H9 (cell line): ENCODE measurements around the gene PAQR7. TPM values are rescaled to one million over a fixed set of nuclear protein-coding genes. Genes with fewer than 3 reads are reported as not detected.
A peak's percentile ranks its signal among the peaks of the same experiment; 100 is the strongest.

Source experiments
- DNase-seq: peaks from one replicate; pipeline ENCODE4 v3.0.0-alpha.2; 2017
- H2AFZ ChIP-seq: one replicate; pipeline ENCODE4 v1.6.1; 2013; ENCODE audit warnings: mild to moderate bottlenecking, low read length, control low read depth, moderate library complexity
- H2AK5ac ChIP-seq: 2 replicates; pipeline ENCODE4 v1.6.1; 2013; ENCODE audit warnings: low read length, control low read depth, mixed read lengths; ENCODE audit not compliant: insufficient read length
- H2BK120ac ChIP-seq: one replicate; pipeline ENCODE4 v1.6.1; 2013; ENCODE audit warnings: low read depth, mild to moderate bottlenecking, low read length, control low read depth, inconsistent platforms; ENCODE audit not compliant: poor library complexity, severe bottlenecking
- H2BK12ac ChIP-seq: 2 replicates; pipeline ENCODE4 v1.6.1; 2013; ENCODE audit warnings: low read length, control low read depth, mixed read lengths, low read depth; ENCODE audit not compliant: insufficient read length
- H2BK15ac ChIP-seq: 2 replicates; pipeline ENCODE4 v1.6.1; 2013; ENCODE audit warnings: low read depth, low read length, control low read depth
- H2BK20ac ChIP-seq: one replicate; pipeline ENCODE4 v1.6.1; 2013; ENCODE audit warnings: low read depth, mild to moderate bottlenecking, low read length, control low read depth, inconsistent platforms; ENCODE audit not compliant: poor library complexity, severe bottlenecking
- H2BK5ac ChIP-seq: 2 replicates; pipeline ENCODE4 v1.6.1; 2013; ENCODE audit warnings: low read length, control low read depth, mixed read lengths; ENCODE audit not compliant: insufficient read length
- H3K14ac ChIP-seq: 2 replicates; pipeline ENCODE4 v1.6.1; 2013; ENCODE audit warnings: low read length, control low read depth; ENCODE audit not compliant: insufficient read depth
- H3K18ac ChIP-seq: 2 replicates; pipeline ENCODE4 v1.6.1; 2013; ENCODE audit warnings: low read depth, mild to moderate bottlenecking, mixed read lengths, low read length, control low read depth; ENCODE audit not compliant: insufficient read length
- H3K23ac ChIP-seq: 2 replicates; pipeline ENCODE4 v1.6.1; 2013; ENCODE audit warnings: low read length, control low read depth, mixed read lengths, low read depth; ENCODE audit not compliant: insufficient read length
- H3K23me2 ChIP-seq: 2 replicates; pipeline ENCODE4 v1.6.1; 2013; ENCODE audit warnings: low read depth, mild to moderate bottlenecking, mixed read lengths, low read length, control low read depth; ENCODE audit not compliant: insufficient read length, poor library complexity, severe bottlenecking
- H3K27ac ChIP-seq: 2 replicates; pipeline ENCODE4 v1.5.1; 2013; ENCODE audit warnings: low read length, control low read depth, mixed read lengths, low read depth; ENCODE audit not compliant: insufficient read length
- H3K27me3 ChIP-seq: 2 replicates; pipeline ENCODE4 v1.6.1; 2013; ENCODE audit warnings: low read length, control low read depth, inconsistent platforms; ENCODE audit not compliant: insufficient read depth
- H3K4ac ChIP-seq: 2 replicates; pipeline ENCODE4 v1.6.1; 2013; ENCODE audit warnings: low read depth, mild to moderate bottlenecking, control low read depth, inconsistent platforms, low read length, moderate library complexity
- H3K4me1 ChIP-seq: 2 replicates; pipeline ENCODE4 v1.6.1; 2013; ENCODE audit warnings: low read length, control low read depth, inconsistent platforms; ENCODE audit not compliant: insufficient read depth
- H3K4me2 ChIP-seq: 2 replicates; pipeline ENCODE4 v1.6.1; 2013; ENCODE audit warnings: low read length, control low read depth, mixed read lengths; ENCODE audit not compliant: insufficient read length, insufficient read depth
- H3K56ac ChIP-seq: 2 replicates; pipeline ENCODE4 v1.6.1; 2013; ENCODE audit warnings: low read depth, mild to moderate bottlenecking, mixed read lengths, low read length, control low read depth; ENCODE audit not compliant: insufficient read length
- H3K79me1 ChIP-seq: 2 replicates; pipeline ENCODE4 v1.6.1; 2013; ENCODE audit warnings: low read depth, mild to moderate bottlenecking, moderate library complexity, low read length, control low read depth, inconsistent platforms; ENCODE audit not compliant: insufficient read depth, poor library complexity, severe bottlenecking
- H3K79me2 ChIP-seq: 2 replicates; pipeline ENCODE4 v1.6.1; 2013; ENCODE audit warnings: low read length, control low read depth, inconsistent platforms; ENCODE audit not compliant: insufficient read depth
- H3K9ac ChIP-seq: 2 replicates; pipeline ENCODE4 v1.6.1; 2013; ENCODE audit warnings: low read length, control low read depth, mixed read lengths; ENCODE audit not compliant: insufficient read length; ENCODE audit errors: extremely low read depth
- H3K9me3 ChIP-seq: one replicate; pipeline ENCODE4 v1.6.1; 2013; ENCODE audit warnings: low read depth, low read length, inconsistent platforms; ENCODE audit not compliant: control insufficient read depth
- H3T11ph ChIP-seq: one replicate; pipeline ENCODE4 v1.6.1; 2013; ENCODE audit warnings: mild to moderate bottlenecking, low read length, control low read depth, inconsistent platforms
- H4K20me1 ChIP-seq: one replicate; pipeline ENCODE4 v1.6.1; 2013; ENCODE audit not compliant: control insufficient read depth, insufficient read length, insufficient read depth
- H4K5ac ChIP-seq: 2 replicates; pipeline ENCODE4 v1.6.1; 2013; ENCODE audit warnings: low read depth, mild to moderate bottlenecking, mixed read lengths, low read length, control low read depth; ENCODE audit not compliant: insufficient read length
- H4K8ac ChIP-seq: replicated peaks from 2 replicates; pipeline ENCODE4 v1.6.1; 2013; ENCODE audit warnings: low read length, control low read depth, mixed read lengths, low read depth; ENCODE audit not compliant: insufficient read length
- H4K91ac ChIP-seq: 2 replicates; pipeline ENCODE4 v1.6.1; 2013; ENCODE audit warnings: low read depth, mild to moderate bottlenecking, moderate library complexity, mixed read lengths, low read length, control low read depth; ENCODE audit not compliant: insufficient read length
- H3K27ac Mint-ChIP-seq, 3 experiments: 2 replicates in 2 of 3; 3 replicates in 1 of 3; pipeline ENCODE4 v1.8.0; 2020 to 2021; ENCODE audit warnings: mixed read lengths in 3 of 3, mild to moderate bottlenecking in 1 of 3, moderate library complexity in 1 of 3
- H3K27me3 Mint-ChIP-seq: 2 replicates; pipeline ENCODE4 v1.8.0; 2021; ENCODE audit warnings: low read depth, mild to moderate bottlenecking, moderate library complexity, mixed read lengths
- H3K36me3 Mint-ChIP-seq, 3 experiments: 2 replicates in 2 of 3; 3 replicates in 1 of 3; pipeline ENCODE4 v1.8.0; 2020 to 2021; ENCODE audit warnings: low read depth in 3 of 3, mixed read lengths in 3 of 3; ENCODE audit not compliant: insufficient read depth in 1 of 3
- H3K4me1 Mint-ChIP-seq, 2 experiments: 2 replicates each; pipeline ENCODE4 v1.8.0; 2020; ENCODE audit warnings: mixed read lengths in 2 of 2
- H3K4me3 Mint-ChIP-seq, 2 experiments: 2 replicates in 1 of 2; 3 replicates in 1 of 2; pipeline ENCODE4 v1.8.0; 2020 to 2021; ENCODE audit warnings: mild to moderate bottlenecking in 2 of 2, mixed read lengths in 2 of 2, moderate library complexity in 1 of 2
- H3K9me3 Mint-ChIP-seq, 2 experiments: 2 replicates in 1 of 2; 3 replicates in 1 of 2; pipeline ENCODE4 v1.8.0; 2020; ENCODE audit warnings: mild to moderate bottlenecking in 2 of 2, mixed read lengths in 2 of 2, moderate library complexity in 1 of 2
- CTCF ChIP-seq: fragments of 200-600 bp; sonication (generic); conservative IDR thresholded peaks from 3 replicates; pipeline ENCODE4 v1.8.0; 2021; ENCODE audit warnings: antibody characterized with exemption, mild to moderate bottlenecking
- WGBS: extraction: QIAGEN DNeasy Blood & Tissue Kit; methylation state at CpG from one replicate; pipeline ENCODE4 v1.1.7; 2013; ENCODE audit warnings: missing lambda C conversion rate, low lambda C conversion rate, mixed read lengths; ENCODE audit not compliant: insufficient read length; ENCODE audit errors: extremely low coverage; 5-methylcytosine and 5-hydroxymethylcytosine counted together
- total RNA-seq: library from RNA; stranded (reverse); gene quantifications from 2 replicates; pipeline ENCODE4 v1.2.1, GENCODE V29; 2021

PAQR7 gene
- total RNA-seq, 1 experiment from 2014 or later: 6.3 TPM

- peaks cover 28 to 39% of the 10 kb centered on the region in 2 experiments for H3K4me1 Mint-ChIP-seq
- no peak overlapping the region for H3K4ac ChIP-seq
- no peaks in the 10 kb centered on the region for H3K79me1 ChIP-seq
- peaks cover 7% of the 10 kb centered on the region for H3K23me2 ChIP-seq
- H3K27ac ChIP-seq: no peak overlapping the region
- no peak overlapping the region for H2BK5ac ChIP-seq
- peak overlapping the region; percentile 13 for H3K4me2 ChIP-seq
- no peaks in the 10 kb centered on the region for H3K9me3 ChIP-seq
- no peak overlapping the region for H3K18ac ChIP-seq
- H2BK20ac ChIP-seq: no peak overlapping the region
- H3K9ac ChIP-seq: no peak overlapping the region
- H4K20me1 ChIP-seq: no peaks in the 10 kb centered on the region
- no peak overlapping the region for H3K23ac ChIP-seq
- no peak overlapping the region for H2BK120ac ChIP-seq
- H3K9me3 Mint-ChIP-seq: no peaks in the 10 kb centered on the region
- H4K91ac ChIP-seq: no peak overlapping the region
- no peak overlapping the region for H3K14ac ChIP-seq
- no peak overlapping the region for H4K5ac ChIP-seq
- H2AFZ ChIP-seq: no peak overlapping the region
- H3T11ph ChIP-seq: no peak overlapping the region
- DNase-seq: no peak
- H3K79me2 ChIP-seq: no peaks in the 10 kb centered on the region
- H3K27ac Mint-ChIP-seq: no peak overlapping the region; a peak in 1 of 7 replicates
- H2BK12ac ChIP-seq: no peak overlapping the region
- H2AK5ac ChIP-seq: no peak overlapping the region
- no peak overlapping the region for H2BK15ac ChIP-seq
- H3K27me3 Mint-ChIP-seq: peaks cover 5% of the 10 kb centered on the region
- H4K8ac ChIP-seq: no peak overlapping the region
- TF ChIP-seq CTCF: no peak
- no peaks in the 10 kb centered on the region for H3K36me3 Mint-ChIP-seq
- H3K4me1 ChIP-seq: peaks cover 2% of the 10 kb centered on the region; the same call in 1 of the 2 replicates
- WGBS: no CpG with 5 or more reads among the region's 5 CpGs
- H3K27me3 ChIP-seq: no peaks in the 10 kb centered on the region
- H3K4me3 Mint-ChIP-seq: no peak overlapping the region
- no peak overlapping the region for H3K56ac ChIP-seq
These were observed 4.3 kb downstream of the PAQR7 start for GRCh38 chr1:25871086-25871703.
